M059J (cell line): ENCODE measurements around the gene TMPRSS2. TPM values are rescaled to one million over a fixed set of nuclear protein-coding genes. Genes with fewer than 3 reads are reported as not detected.

Source experiments
- DNase-seq: peaks from one replicate; pipeline ENCODE4 v3.0.0-alpha.2; 2012; ENCODE audit warnings: low read depth
- total RNA-seq: library from RNA; depleted of rRNA; stranded (reverse); fragments of >200 nt; shearing (Covaris generic); gene quantifications from 2 replicates; pipeline ENCODE4 v1.2.3, GENCODE V29; 2014

The TMPRSS2 gene
- total RNA-seq, 1 experiment from 2014 or later: 5.5 TPM

DNA sequence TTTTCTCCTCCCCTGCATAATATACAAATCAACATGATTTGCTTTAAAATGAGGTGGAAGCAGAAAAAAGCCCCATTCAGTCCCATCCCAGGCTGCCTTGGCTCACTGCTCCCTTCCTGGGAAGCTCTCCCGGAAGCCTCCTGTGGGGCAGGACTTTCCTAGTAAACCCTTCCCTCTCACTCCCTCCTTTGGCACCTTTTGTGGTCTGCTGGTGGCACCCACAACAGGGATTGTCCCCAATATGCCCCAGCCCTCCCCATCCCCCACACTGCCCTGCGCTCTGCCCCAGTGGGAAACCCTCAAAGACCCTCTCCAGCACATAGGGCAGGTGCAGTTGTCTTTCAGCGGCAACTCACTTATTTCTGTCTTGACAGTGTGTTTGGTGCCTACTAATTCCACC is 1.8 kb upstream of the TMPRSS2 start:
- DNase-seq: no peak

DNA sequence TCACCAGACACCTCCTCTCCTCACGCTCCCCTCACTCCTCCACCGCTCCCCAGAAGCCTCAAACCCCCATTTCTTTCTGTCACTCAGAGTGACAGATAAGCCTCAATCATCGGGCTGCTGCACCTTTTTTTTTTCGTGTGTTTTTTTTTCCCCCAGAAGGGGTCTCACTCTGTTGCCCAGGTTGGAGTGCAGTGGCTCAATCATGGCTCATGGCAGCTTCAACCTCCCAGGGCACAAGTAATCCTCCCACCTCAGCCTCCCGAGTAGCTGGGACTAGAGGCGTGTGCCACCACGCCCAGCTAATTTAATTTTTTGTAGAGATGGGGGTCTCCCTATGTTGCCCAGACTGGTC is 1.2 kb upstream of the TMPRSS2 start:
- DNase-seq: no peak

GRCh38 chr21:41508415-41509144 is 622 bp upstream of the TMPRSS2 start:
- DNase-seq: no peak

DNA sequence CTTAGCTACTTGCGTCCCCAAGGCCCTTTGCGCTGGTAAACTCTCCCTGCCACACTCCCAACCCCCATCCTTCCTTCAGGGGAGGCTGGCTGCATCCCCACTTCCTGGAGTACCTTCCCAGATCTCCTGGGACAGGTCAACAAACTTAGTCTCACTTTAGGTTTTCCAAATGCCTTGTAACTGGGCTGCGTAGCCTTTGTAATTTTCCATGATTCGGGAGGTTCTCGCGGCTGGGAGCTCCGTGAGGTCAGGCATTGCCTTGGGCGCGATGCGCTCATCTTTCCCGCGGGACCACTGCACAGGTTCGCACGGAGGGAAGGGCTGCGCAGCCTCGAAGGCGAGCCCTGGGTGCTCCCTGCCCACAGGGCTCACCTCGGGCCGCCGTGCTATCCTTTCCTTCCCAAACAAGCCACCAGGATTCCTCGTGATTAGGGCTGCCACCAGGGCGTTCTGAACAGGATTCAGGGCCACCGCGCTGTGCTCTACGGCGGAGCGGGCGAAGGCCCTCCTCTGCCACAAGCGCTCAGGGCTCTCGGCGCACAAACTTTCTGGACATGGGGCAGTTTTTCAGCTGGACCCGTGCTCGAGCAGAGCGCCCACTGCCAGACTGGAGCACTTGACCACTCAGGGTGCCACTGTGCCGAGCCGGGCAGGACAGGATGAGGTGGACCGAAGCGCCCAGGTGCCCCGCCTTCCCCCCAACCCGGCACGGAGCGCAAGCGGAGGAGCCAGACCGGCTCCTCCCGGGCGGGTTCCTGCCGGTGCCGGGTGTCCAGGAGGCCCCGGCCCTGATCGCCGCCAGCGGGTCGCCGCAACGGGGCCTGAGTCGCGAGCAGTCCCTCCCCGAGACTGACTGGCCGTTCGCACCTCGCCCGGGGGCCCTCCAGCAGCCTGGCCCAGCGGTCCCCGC is 1.1 kb downstream of the TMPRSS2 start:
- DNase-seq: peak; percentile 61

- DNase-seq: peak; percentile 15
Observed at GRCh38 chr21:41506005-41506594, 1.9 kb downstream of the TMPRSS2 start.

- peak; percentile 26 for DNase-seq
Observed at GRCh38 chr21:41504030-41504429, 3.9 kb downstream of the TMPRSS2 start.

- no peak for DNase-seq
Observed at GRCh38 chr21:41503331-41503730, 4.6 kb downstream of the TMPRSS2 start.

DNA sequence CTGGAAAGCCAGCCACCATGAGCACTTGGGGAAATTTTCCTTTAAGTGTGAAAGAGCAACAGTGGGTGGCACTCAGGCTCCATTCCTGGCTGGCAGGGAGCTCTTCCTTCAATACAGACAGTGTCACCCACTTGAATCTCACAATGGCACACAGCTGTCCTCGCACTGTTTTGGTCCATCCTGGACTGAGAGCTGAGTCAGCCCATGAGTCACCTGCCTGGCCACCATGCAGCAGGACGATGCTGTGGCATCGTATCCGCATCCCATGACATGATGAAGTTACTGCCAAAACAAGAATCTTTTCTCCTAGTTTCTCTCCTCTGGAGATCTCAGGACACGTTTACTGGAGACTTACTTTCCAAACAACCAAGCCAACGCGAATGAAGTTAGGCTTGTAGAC is 6.0 kb downstream of the TMPRSS2 start:
- peak; percentile 84 for DNase-seq

DNA sequence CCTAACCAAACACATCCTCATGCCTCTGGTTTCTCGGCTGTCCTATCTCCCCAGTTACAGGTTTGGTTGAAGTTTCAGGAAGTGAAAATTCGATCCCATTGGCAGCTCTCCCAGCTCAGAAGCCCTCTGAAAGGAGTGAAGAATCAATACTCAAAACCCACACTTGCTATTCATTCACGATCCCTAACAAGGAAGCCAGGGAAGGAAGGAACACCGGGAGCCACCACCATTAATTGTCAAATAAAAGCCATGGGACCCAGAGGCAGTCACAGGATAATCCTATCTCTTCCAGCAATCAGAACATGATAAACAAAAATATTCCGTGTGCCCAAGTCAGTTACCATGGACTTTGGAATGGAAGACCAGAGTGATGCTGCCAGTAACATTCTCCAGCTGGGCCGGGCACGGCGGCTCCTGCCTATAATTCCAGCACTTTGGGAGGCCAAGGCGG is 7.0 kb downstream of the TMPRSS2 start:
- no peak for DNase-seq

DNA sequence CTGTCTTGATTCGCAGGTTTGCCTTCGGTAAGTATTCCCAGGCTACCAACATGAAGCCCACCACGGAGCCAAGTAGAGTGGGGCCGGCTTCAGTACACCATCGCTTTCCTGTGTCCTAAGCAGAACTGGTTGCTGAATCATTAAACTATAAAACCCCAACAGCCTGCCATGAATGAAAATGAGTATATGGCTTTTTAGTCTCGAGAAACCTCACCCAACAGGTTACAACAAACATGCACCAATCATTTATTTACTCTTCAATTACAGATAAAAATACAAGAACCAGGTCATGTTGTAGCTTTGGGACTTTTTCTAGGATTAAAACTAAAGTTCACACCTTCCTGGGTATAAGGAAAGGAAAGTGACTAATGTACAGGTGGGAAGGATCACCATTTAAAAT is 7.6 kb downstream of the TMPRSS2 start:
- DNase-seq: no peak

- DNase-seq: no peak
Observed at GRCh38 chr21:41499920-41500319, 8.0 kb downstream of the TMPRSS2 start.

- no peak for DNase-seq
Observed at GRCh38 chr21:41497788-41498187, 10.2 kb downstream of the TMPRSS2 start.

DNA sequence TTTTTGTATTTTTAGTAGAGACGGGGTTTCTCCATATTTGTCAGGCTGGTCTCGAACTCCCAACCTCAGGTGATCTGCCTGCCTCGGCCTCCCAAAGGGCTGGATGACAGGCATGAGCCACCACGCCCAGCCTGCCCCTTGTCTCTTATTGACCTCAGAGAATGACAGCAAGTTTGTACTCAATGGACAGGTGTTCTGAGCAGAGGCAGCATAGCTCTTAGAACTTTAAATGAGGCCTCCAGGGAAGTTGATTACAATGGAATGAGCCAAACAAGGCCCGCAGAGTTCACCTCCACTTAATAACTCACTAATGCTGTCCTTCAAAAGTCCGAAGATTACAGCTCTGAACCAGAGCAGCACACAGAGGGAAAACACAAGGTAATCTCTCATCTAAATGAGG is 10.9 kb downstream of the TMPRSS2 start:
- no peak for DNase-seq

- DNase-seq: no peak
Observed at GRCh38 chr21:41494242-41494641, 13.7 kb downstream of the TMPRSS2 start.

- no peak for DNase-seq
Observed at GRCh38 chr21:41491412-41491811, 16.5 kb downstream of the TMPRSS2 start.

- DNase-seq: no peak
Observed at GRCh38 chr21:41490330-41490729, 17.6 kb downstream of the TMPRSS2 start.

DNA sequence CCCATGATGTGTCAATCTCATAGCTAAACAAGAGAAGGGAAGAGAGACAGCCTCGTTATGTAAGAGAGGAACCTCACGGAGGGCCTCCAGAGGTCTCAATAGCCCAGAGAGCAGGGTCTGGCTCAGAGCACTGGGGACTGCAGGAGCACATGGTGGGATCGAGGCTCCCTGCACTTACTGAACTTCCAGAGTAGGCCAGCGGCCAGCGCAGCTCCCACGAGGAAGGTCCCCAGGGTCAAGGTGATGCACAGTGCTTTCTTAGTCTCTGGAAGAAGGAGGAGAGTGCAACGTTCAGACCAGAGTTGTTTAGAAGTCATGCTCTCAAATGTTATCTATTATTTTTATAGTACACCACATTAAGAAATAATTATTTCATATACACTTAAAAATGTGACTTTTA is 18.6 kb downstream of the TMPRSS2 start:
- DNase-seq: no peak

- DNase-seq: no peak
Observed at GRCh38 chr21:41488080-41488479, 19.9 kb downstream of the TMPRSS2 start.

DNA sequence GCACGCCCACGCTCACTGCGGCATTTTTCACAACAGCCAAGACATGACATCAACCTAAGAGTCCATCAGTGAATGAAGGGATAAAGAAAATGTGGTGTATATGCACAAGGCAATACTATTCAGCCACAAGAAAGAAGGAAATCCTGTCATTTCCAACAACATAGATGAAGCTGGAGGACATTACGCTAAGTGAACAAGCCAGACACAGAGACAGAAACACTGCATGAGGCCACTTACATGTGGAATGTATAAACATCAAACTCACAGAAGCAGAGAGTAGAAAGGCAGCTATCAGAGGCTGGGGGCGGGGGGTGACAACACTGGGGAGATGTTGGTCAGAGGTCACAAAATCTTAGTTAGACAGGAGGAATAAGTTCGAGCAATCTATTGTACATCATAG is 20.9 kb downstream of the TMPRSS2 start:
- no peak for DNase-seq

- no peak for DNase-seq
Observed at GRCh38 chr21:41483973-41484372, 24.0 kb downstream of the TMPRSS2 start.

- DNase-seq: no peak
Observed at GRCh38 chr21:41483415-41483814, 24.5 kb downstream of the TMPRSS2 start.

GRCh38 chr21:41482980-41483379 is 25.0 kb downstream of the TMPRSS2 start:
- DNase-seq: no peak

DNA sequence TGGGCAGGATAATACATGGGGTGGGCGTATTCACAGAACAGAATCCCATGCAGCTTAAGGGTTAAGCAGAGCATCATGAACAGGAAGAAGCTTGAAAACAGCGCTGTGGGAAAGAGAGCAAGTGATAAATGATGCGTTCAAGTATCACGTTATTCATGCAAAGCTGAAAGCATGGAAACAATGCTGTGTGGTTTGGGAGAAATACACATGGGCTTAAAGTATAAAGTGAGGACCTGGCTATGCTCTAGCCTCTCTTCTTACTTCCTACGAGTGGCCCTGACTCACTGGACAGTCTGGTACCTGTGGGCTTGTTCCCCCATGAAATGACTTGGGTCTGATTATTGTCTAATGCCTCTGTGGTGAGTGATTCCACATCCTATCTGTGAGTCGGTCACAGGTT is 25.7 kb downstream of the TMPRSS2 start:
- DNase-seq: peak; percentile 68
